H9 (cell line): ENCODE measurements around the gene OTUB1. TPM values are rescaled to one million over a fixed set of nuclear protein-coding genes. Genes with fewer than 3 reads are reported as not detected.
A peak's percentile ranks its signal among the peaks of the same experiment; 100 is the strongest.

ENCODE experiments used
- DNase-seq: peaks from one replicate; pipeline ENCODE4 v3.0.0-alpha.2; 2017
- H2AFZ ChIP-seq: one replicate; pipeline ENCODE4 v1.6.1; 2013; ENCODE audit warnings: mild to moderate bottlenecking, low read length, control low read depth, moderate library complexity
- H2AK5ac ChIP-seq: 2 replicates; pipeline ENCODE4 v1.6.1; 2013; ENCODE audit warnings: low read length, control low read depth, mixed read lengths; ENCODE audit not compliant: insufficient read length
- H2BK120ac ChIP-seq: one replicate; pipeline ENCODE4 v1.6.1; 2013; ENCODE audit warnings: low read depth, mild to moderate bottlenecking, low read length, control low read depth, inconsistent platforms; ENCODE audit not compliant: poor library complexity, severe bottlenecking
- H2BK12ac ChIP-seq: 2 replicates; pipeline ENCODE4 v1.6.1; 2013; ENCODE audit warnings: low read length, control low read depth, mixed read lengths, low read depth; ENCODE audit not compliant: insufficient read length
- H2BK15ac ChIP-seq: 2 replicates; pipeline ENCODE4 v1.6.1; 2013; ENCODE audit warnings: low read depth, low read length, control low read depth
- H2BK20ac ChIP-seq: one replicate; pipeline ENCODE4 v1.6.1; 2013; ENCODE audit warnings: low read depth, mild to moderate bottlenecking, low read length, control low read depth, inconsistent platforms; ENCODE audit not compliant: poor library complexity, severe bottlenecking
- H2BK5ac ChIP-seq: 2 replicates; pipeline ENCODE4 v1.6.1; 2013; ENCODE audit warnings: low read length, control low read depth, mixed read lengths; ENCODE audit not compliant: insufficient read length
- H3K14ac ChIP-seq: 2 replicates; pipeline ENCODE4 v1.6.1; 2013; ENCODE audit warnings: low read length, control low read depth; ENCODE audit not compliant: insufficient read depth
- H3K18ac ChIP-seq: 2 replicates; pipeline ENCODE4 v1.6.1; 2013; ENCODE audit warnings: low read depth, mild to moderate bottlenecking, mixed read lengths, low read length, control low read depth; ENCODE audit not compliant: insufficient read length
- H3K23ac ChIP-seq: 2 replicates; pipeline ENCODE4 v1.6.1; 2013; ENCODE audit warnings: low read length, control low read depth, mixed read lengths, low read depth; ENCODE audit not compliant: insufficient read length
- H3K23me2 ChIP-seq: 2 replicates; pipeline ENCODE4 v1.6.1; 2013; ENCODE audit warnings: low read depth, mild to moderate bottlenecking, mixed read lengths, low read length, control low read depth; ENCODE audit not compliant: insufficient read length, poor library complexity, severe bottlenecking
- H3K27ac ChIP-seq: 2 replicates; pipeline ENCODE4 v1.5.1; 2013; ENCODE audit warnings: low read length, control low read depth, mixed read lengths, low read depth; ENCODE audit not compliant: insufficient read length
- H3K27me3 ChIP-seq: 2 replicates; pipeline ENCODE4 v1.6.1; 2013; ENCODE audit warnings: low read length, control low read depth, inconsistent platforms; ENCODE audit not compliant: insufficient read depth
- H3K4ac ChIP-seq: 2 replicates; pipeline ENCODE4 v1.6.1; 2013; ENCODE audit warnings: low read depth, mild to moderate bottlenecking, control low read depth, inconsistent platforms, low read length, moderate library complexity
- H3K4me1 ChIP-seq: 2 replicates; pipeline ENCODE4 v1.6.1; 2013; ENCODE audit warnings: low read length, control low read depth, inconsistent platforms; ENCODE audit not compliant: insufficient read depth
- H3K4me2 ChIP-seq: 2 replicates; pipeline ENCODE4 v1.6.1; 2013; ENCODE audit warnings: low read length, control low read depth, mixed read lengths; ENCODE audit not compliant: insufficient read length, insufficient read depth
- H3K56ac ChIP-seq: 2 replicates; pipeline ENCODE4 v1.6.1; 2013; ENCODE audit warnings: low read depth, mild to moderate bottlenecking, mixed read lengths, low read length, control low read depth; ENCODE audit not compliant: insufficient read length
- H3K79me1 ChIP-seq: 2 replicates; pipeline ENCODE4 v1.6.1; 2013; ENCODE audit warnings: low read depth, mild to moderate bottlenecking, moderate library complexity, low read length, control low read depth, inconsistent platforms; ENCODE audit not compliant: insufficient read depth, poor library complexity, severe bottlenecking
- H3K79me2 ChIP-seq: 2 replicates; pipeline ENCODE4 v1.6.1; 2013; ENCODE audit warnings: low read length, control low read depth, inconsistent platforms; ENCODE audit not compliant: insufficient read depth
- H3K9ac ChIP-seq: 2 replicates; pipeline ENCODE4 v1.6.1; 2013; ENCODE audit warnings: low read length, control low read depth, mixed read lengths; ENCODE audit not compliant: insufficient read length; ENCODE audit errors: extremely low read depth
- H3K9me3 ChIP-seq: one replicate; pipeline ENCODE4 v1.6.1; 2013; ENCODE audit warnings: low read depth, low read length, inconsistent platforms; ENCODE audit not compliant: control insufficient read depth
- H3T11ph ChIP-seq: one replicate; pipeline ENCODE4 v1.6.1; 2013; ENCODE audit warnings: mild to moderate bottlenecking, low read length, control low read depth, inconsistent platforms
- H4K20me1 ChIP-seq: one replicate; pipeline ENCODE4 v1.6.1; 2013; ENCODE audit not compliant: control insufficient read depth, insufficient read length, insufficient read depth
- H4K5ac ChIP-seq: 2 replicates; pipeline ENCODE4 v1.6.1; 2013; ENCODE audit warnings: low read depth, mild to moderate bottlenecking, mixed read lengths, low read length, control low read depth; ENCODE audit not compliant: insufficient read length
- H4K8ac ChIP-seq: replicated peaks from 2 replicates; pipeline ENCODE4 v1.6.1; 2013; ENCODE audit warnings: low read length, control low read depth, mixed read lengths, low read depth; ENCODE audit not compliant: insufficient read length
- H4K91ac ChIP-seq: 2 replicates; pipeline ENCODE4 v1.6.1; 2013; ENCODE audit warnings: low read depth, mild to moderate bottlenecking, moderate library complexity, mixed read lengths, low read length, control low read depth; ENCODE audit not compliant: insufficient read length
- H3K27ac Mint-ChIP-seq, 3 experiments: 2 replicates in 2 of 3; 3 replicates in 1 of 3; pipeline ENCODE4 v1.8.0; 2020 to 2021; ENCODE audit warnings: mixed read lengths in 3 of 3, mild to moderate bottlenecking in 1 of 3, moderate library complexity in 1 of 3
- H3K27me3 Mint-ChIP-seq: 2 replicates; pipeline ENCODE4 v1.8.0; 2021; ENCODE audit warnings: low read depth, mild to moderate bottlenecking, moderate library complexity, mixed read lengths
- H3K36me3 Mint-ChIP-seq, 3 experiments: 2 replicates in 2 of 3; 3 replicates in 1 of 3; pipeline ENCODE4 v1.8.0; 2020 to 2021; ENCODE audit warnings: low read depth in 3 of 3, mixed read lengths in 3 of 3; ENCODE audit not compliant: insufficient read depth in 1 of 3
- H3K4me1 Mint-ChIP-seq, 2 experiments: 2 replicates each; pipeline ENCODE4 v1.8.0; 2020; ENCODE audit warnings: mixed read lengths in 2 of 2
- H3K4me3 Mint-ChIP-seq, 2 experiments: 2 replicates in 1 of 2; 3 replicates in 1 of 2; pipeline ENCODE4 v1.8.0; 2020 to 2021; ENCODE audit warnings: mild to moderate bottlenecking in 2 of 2, mixed read lengths in 2 of 2, moderate library complexity in 1 of 2
- H3K9me3 Mint-ChIP-seq, 2 experiments: 2 replicates in 1 of 2; 3 replicates in 1 of 2; pipeline ENCODE4 v1.8.0; 2020; ENCODE audit warnings: mild to moderate bottlenecking in 2 of 2, mixed read lengths in 2 of 2, moderate library complexity in 1 of 2
- WGBS: extraction: QIAGEN DNeasy Blood & Tissue Kit; methylation state at CpG from one replicate; pipeline ENCODE4 v1.1.7; 2013; ENCODE audit warnings: missing lambda C conversion rate, low lambda C conversion rate, mixed read lengths; ENCODE audit not compliant: insufficient read length; ENCODE audit errors: extremely low coverage; 5-methylcytosine and 5-hydroxymethylcytosine counted together
- total RNA-seq: library from RNA; stranded (reverse); gene quantifications from 2 replicates; pipeline ENCODE4 v1.2.1, GENCODE V29; 2021
- TF ChIP-seq, protein P1 (sequence below): fragments of 200-600 bp; sonication (generic); conservative IDR thresholded peaks from 3 replicates; pipeline ENCODE4 v1.8.0; 2021; ENCODE audit warnings: antibody characterized with exemption, mild to moderate bottlenecking

The OTUB1 gene
- total RNA-seq, 1 experiment from 2014 or later, result 114 TPM

DNA sequence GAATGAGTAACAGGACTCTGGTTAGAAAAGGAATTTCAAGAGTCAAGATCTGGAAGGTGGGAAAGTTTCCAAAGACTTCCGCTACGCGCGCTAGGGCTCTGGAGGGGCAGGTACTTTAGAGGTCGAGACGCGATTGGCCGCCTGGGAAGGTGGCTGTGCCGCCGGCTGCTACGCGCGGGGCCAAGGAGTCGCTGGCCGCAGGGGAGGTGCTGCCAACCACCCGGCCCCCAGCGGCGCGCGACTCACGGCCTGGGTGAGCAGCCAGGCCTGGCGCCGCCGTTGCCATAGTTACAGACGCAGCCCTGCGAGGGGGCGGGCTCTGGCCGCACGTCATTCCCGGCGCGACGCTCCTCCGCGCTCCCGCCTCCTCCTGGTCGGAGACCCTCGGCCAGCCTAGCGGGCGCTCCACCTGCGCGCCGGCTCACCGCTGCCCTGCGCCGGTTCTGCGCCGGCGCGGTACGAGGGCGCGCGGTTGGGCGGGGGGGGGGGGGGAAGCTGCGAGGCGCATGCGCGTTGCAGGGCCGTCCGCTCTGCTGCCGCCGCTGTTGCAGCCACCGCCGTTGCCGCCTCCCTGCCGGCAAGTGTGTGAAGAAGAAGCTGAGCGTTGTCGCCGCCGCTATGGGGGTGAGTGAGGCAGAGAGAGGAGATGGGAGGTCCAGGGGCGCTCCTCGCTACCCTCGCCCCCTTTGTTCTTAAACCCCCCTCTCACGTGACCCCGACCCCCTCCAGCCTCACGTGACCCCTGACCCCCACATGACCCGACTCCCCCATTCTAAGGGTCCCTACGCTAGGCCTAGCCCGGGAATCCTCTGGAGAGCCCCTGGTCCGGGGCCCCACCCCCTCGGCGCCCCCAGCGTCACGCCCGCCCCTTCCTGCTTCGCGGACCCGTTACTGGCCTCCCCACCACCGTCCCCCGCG is 47.5 kb upstream of the OTUB1 start, which contains the start of gene NAA40:
TSS of gene NAA40 (plus strand) at position 524 of the 918 bp plus-strand sequence. CDS start at position 619, 95 bp downstream.
- peaks cover 11% of the 10 kb centered on the region for H3K23me2 ChIP-seq
- peak within 1 kb of the TSS; percentile 94 to 97 (median 97); a peak in 6 of 7 replicates for H3K27ac Mint-ChIP-seq
- WGBS, result no CpG with 5 or more reads among the region's 92 CpGs
- TF ChIP-seq, protein P1, sequence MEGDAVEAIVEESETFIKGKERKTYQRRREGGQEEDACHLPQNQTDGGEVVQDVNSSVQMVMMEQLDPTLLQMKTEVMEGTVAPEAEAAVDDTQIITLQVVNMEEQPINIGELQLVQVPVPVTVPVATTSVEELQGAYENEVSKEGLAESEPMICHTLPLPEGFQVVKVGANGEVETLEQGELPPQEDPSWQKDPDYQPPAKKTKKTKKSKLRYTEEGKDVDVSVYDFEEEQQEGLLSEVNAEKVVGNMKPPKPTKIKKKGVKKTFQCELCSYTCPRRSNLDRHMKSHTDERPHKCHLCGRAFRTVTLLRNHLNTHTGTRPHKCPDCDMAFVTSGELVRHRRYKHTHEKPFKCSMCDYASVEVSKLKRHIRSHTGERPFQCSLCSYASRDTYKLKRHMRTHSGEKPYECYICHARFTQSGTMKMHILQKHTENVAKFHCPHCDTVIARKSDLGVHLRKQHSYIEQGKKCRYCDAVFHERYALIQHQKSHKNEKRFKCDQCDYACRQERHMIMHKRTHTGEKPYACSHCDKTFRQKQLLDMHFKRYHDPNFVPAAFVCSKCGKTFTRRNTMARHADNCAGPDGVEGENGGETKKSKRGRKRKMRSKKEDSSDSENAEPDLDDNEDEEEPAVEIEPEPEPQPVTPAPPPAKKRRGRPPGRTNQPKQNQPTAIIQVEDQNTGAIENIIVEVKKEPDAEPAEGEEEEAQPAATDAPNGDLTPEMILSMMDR, result no peak
- no peak within 1 kb of the TSS for H2BK20ac ChIP-seq
- H4K5ac ChIP-seq, result no peak within 1 kb of the TSS
- H3K4me3 Mint-ChIP-seq, result peak within 1 kb of the TSS; percentile 85 to 86
- no peak within 1 kb of the TSS for H2BK15ac ChIP-seq
- no peaks in the 10 kb centered on the region for H4K20me1 ChIP-seq
- H4K8ac ChIP-seq, result no peak within 1 kb of the TSS
- H2BK5ac ChIP-seq, result no peak within 1 kb of the TSS
- H4K91ac ChIP-seq, result no peak within 1 kb of the TSS
- H3K9me3 ChIP-seq, result no peaks in the 10 kb centered on the region
- peak within 1 kb of the TSS; percentile 76 for H3K9ac ChIP-seq
- H3K23ac ChIP-seq, result no peak within 1 kb of the TSS
- H3K4ac ChIP-seq, result no peak within 1 kb of the TSS
- H2AK5ac ChIP-seq, result no peak within 1 kb of the TSS
- H3K27ac ChIP-seq, result peak within 1 kb of the TSS; percentile 36
- no peak within 1 kb of the TSS for H3K56ac ChIP-seq
- H3K36me3 Mint-ChIP-seq, result peaks cover 0 to 9% (median 5%) of the 10 kb centered on the region in 3 experiments; a peak in 5 of 7 replicates
- no peak within 1 kb of the TSS for H2BK12ac ChIP-seq
- peak; percentile 97 for DNase-seq
- H2AFZ ChIP-seq, result peak within 1 kb of the TSS; percentile 24
- peaks cover 7% of the 10 kb centered on the region; the same call in 1 of the 2 replicates for H3K79me2 ChIP-seq
- no peak within 1 kb of the TSS for H2BK120ac ChIP-seq
- peak within 1 kb of the TSS; percentile 93 for H3K18ac ChIP-seq
- no peaks in the 10 kb centered on the region for H3K27me3 ChIP-seq
- peak within 1 kb of the TSS; percentile 97 for H3K14ac ChIP-seq
- H3K27me3 Mint-ChIP-seq, result no peaks in the 10 kb centered on the region; the same call in 1 of the 2 replicates
- no peaks in the 10 kb centered on the region for H3K4me1 ChIP-seq
- H3K9me3 Mint-ChIP-seq, result no peaks in the 10 kb centered on the region
- H3K4me2 ChIP-seq, result peak within 1 kb of the TSS; percentile 97
- peaks cover 14 to 19% of the 10 kb centered on the region in 2 experiments for H3K4me1 Mint-ChIP-seq
- no peak within 1 kb of the TSS for H3T11ph ChIP-seq
- peaks cover 9% of the 10 kb centered on the region for H3K79me1 ChIP-seq
